Gastroesophageal sphincter (tissue), 2 donors: Measurements from ENCODE around the gene HNRNPUL1.

ENCODE experiments used
- POLR2A ChIP-seq, 2 donors: fragments of 450-650 bp; IDR thresholded peaks; one replicate each; pipeline ENCODE4 v1.6.1; 2017; ENCODE audit warnings: antibody characterized with exemption in 2 of 2, mild to moderate bottlenecking in 2 of 2, moderate library complexity in 1 of 2
- POLR2AphosphoS5 ChIP-seq: sonication (generic); formaldehyde crosslinking; IDR thresholded peaks from one replicate; pipeline ENCODE4 v1.6.1; 2017; ENCODE audit warnings: antibody characterized with exemption

GRCh38 chr19:41300555-41300954 lies 36.4 kb downstream of the HNRNPUL1 start:
- TF ChIP-seq POLR2A (IDR thresholded peaks at IDR 0.05) (no peak), POLR2AphosphoS5 (no peak)
